ENCODE measurements around the gene FAM200B.

FAM200B gene

DNA sequence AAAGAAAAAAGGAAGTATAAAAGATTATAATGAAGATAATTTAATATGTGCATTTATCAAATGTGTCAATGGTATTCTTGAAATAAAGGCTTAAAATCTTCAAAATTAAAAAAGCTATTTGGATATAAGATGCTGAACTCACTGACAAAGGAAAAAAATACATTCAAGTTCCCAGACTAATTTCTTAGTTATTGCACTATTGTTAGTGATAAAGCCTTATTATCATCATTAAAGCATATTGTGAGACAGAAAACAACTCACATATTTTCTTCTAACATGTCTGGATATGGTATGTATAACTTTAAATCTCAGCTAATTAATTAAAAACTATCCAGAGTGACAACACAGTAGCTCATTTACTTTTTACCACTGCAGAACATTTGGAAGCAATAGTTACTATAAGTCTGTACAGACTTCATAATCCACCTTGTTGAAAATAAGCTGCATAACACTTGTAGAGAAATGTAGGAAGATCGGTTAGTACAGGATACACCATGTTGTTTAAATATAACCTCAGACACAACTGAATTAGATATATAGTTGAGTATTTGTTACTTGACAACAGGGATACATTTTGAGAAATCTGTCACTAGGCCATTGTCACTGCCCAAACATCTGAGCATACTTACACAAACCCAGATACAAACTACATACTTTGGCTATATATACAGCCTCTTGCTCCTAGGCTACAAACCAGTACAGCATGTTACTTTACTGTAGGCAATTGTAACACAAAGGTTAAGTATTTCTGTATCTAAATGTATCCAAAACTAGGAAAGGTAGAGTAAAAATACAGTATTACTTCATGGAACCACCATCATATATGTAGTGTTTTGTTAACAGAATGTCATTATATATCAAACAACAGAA, 12.8 kb upstream of the FAM200B start:
- no peak for DNase-seq (ENCODE audit: low read depth in 1 of 2, low spot score in 1 of 2)

DNA sequence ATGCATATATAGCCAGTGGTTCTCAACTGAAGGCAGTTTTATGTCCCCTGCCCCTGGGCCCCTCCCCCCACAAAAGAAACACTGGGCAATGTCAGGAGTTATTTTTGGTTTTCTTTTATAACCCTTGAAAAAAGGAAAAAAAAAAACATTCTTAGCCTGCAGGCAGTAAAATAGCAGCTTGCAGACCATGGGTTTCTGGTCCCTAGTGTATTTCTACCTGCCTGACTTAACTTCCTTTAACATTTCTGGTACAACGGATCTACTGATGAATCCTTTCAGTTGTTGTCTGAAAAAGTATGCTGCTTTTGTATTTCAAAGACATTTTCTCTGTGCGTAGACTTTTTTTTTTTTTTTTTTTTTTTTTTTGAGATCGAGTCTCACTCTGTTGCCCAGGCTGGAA, 11.1 kb upstream of the FAM200B start:
- no peak for DNase-seq (ENCODE audit: low read depth in 1 of 2, low spot score in 1 of 2)

DNA sequence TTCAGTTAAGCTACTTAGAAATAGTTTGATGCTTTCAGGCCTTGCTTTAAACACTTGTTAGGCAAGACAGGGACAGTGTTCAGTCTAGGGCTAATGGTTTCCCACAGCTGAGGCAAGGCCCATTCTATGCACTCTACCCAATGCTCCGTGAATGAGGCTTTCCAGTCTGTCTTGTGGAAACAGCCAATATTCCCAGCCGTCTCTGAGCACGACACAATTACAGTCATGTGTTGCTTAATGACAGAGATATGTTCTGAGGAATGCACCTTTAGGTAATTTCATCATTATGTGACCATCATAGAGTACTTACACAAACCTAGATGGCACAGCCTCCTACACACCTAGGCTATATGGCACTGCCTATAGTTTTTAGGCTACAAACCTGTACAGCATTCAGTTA, 9.5 kb upstream of the FAM200B start:
- DNase-seq (ENCODE audit: low read depth in 1 of 2, low spot score in 1 of 2) = no peak

DNA sequence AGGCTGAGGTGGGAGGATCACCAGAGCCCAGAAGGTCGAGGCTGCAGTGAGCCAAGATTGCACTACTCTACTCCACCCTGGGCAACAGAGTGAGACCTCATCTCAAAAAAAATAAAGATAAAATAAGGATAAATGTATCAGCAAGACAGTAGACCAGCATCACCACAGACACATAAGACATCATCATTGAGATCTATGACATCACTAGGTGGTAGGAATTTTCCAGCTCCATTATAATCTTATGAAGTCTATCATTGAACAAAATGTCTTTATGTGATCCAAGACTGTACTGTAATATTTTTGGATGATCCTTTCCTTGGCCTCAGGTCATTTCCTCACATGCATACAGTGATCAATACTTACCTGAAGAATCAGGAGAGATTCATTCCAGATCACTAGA, 8.3 kb upstream of the FAM200B start:
- DNase-seq (ENCODE audit: low read depth in 1 of 2, low spot score in 1 of 2) = no peak

DNA sequence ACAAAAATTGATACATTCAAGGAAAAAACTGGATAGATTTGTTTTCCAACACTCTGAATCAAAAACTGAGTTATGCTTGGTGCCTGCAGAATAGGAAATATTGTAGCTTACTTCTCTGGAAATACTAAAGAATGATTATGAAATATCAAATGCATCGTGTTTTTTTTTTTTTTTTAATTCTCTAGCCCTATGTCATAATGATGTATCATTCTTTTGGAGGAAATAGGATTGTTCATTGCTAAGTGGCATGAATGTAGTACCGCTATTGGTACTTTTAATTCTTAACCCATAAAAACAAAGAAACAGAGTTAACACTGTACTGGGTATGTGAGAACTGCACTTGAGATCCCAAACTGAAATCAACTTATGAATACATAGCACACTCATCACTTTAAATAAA, 7.6 kb upstream of the FAM200B start:
- DNase-seq (ENCODE audit: low read depth in 1 of 2, low spot score in 1 of 2) = no peak

DNA sequence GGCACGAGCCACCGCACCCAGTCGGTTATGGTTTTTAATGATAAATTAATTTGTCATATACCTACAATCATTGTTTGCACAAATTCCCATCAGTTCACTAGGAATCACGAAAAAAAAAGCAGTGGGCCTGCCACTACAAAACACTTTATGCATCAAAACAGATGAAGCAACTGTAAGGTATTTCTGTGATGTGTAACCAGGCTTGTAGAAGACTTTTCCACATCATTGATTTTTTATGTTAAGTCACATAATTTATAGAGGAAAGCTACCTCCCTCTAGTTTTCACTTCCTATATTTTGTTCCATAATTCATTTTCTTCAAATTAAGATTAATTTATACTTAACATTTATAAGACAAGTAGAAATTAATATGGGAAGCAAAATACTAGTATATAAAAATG, 6.7 kb upstream of the FAM200B start:
- DNase-seq (ENCODE audit: low read depth in 1 of 2, low spot score in 1 of 2) = no peak

DNA sequence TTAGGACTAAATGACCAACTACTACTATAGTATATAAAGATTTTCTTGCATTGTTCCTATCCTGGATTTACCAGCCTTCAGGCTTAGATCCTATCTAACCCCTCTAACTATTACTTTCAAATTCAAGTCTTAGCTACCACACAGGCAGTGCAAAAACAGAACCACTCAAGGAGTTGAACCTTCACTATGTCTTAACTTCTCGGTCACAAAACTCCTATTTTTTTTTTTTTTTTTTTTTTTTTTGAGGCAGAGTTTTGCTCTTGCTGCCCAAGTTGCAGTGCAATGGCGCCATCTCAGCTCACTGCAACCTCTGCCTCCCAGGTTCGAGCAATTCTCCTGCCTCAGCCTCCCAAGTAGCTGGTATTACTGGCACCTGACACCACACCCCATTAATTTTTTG, 6.3 kb upstream of the FAM200B start:
- no peak for DNase-seq (ENCODE audit: low read depth in 1 of 2, low spot score in 1 of 2)

DNA sequence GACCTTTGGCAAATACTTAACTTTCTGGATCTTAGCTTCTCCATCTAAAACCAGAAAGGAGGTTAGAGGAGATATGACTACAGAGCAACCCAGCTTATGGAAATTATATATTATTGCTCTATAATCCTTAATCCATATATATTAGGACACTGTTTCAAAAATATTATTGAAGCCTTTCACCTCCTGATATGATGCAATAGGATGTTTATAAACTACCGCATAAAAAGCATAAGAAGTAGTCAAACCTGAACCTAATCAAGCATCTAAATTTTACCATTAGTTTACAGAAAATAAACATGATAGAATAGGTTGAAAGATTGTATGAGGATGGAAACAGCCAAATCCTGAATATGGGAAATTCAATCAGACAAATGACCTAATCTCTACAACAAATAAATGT, 5.6 kb upstream of the FAM200B start:
- DNase-seq (ENCODE audit: low read depth in 1 of 2, low spot score in 1 of 2) = no peak

DNA sequence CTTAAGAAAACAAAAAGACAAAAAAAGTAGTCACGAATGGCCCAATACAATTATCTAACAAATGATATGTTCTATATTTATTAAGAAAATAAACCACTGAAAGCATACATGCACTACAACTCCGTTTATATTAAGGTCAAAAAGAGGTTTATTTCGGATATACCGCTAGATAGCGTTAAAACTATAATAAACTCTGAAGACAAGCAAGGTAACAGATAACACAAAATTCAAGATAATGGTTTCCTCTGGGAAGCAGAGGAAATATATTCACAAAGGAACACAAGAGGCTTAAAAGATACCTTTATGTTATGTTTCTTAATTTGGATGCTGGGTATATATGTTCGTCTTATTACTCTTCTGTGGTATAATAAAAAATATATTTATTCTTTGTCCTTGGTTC, 4.7 kb upstream of the FAM200B start:
- DNase-seq (ENCODE audit: low read depth in 1 of 2, low spot score in 1 of 2) = no peak

DNA sequence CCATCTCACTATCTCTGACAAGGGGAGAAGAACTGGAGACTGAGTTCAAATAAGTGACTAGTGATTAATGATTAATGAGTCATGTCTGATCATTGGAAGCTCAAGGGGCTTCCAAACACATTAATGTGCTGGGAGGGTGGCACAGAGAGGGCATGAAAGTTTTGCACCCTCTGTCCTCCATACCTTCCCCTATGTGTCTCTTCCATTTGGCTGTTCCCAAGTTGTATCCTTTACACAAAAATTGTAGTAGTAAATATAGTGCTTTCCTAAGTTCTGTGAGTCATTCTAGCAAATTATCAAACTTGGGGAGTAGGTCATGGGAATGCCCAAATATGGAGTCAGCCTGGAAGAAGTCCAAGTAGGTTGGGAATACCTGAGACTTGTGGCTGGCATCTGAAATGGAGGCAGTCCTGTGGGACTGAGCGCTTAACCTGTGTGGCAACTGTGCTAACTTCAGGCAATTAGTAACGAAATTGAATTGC, 4.1 kb upstream of the FAM200B start:
- DNase-seq (ENCODE audit: low read depth in 1 of 2, low spot score in 1 of 2) = no peak

DNA sequence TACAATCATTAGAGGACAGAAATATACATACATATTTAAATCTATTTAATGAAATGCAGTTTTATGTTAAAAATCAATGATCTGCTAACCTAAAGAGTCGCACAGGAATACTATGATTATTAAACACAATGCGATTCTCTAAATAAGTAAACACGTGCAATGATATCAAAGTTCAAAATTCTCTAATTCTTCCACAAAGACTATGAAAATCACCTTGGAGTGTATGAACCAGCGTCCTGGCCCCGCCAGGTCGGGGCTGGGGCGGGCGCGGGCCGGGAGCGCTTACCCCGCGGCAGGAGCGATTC, 608 bp upstream of the FAM200B start:
- DNase-seq (ENCODE audit: low read depth in 1 of 2, low spot score in 1 of 2) = no peak

DNA sequence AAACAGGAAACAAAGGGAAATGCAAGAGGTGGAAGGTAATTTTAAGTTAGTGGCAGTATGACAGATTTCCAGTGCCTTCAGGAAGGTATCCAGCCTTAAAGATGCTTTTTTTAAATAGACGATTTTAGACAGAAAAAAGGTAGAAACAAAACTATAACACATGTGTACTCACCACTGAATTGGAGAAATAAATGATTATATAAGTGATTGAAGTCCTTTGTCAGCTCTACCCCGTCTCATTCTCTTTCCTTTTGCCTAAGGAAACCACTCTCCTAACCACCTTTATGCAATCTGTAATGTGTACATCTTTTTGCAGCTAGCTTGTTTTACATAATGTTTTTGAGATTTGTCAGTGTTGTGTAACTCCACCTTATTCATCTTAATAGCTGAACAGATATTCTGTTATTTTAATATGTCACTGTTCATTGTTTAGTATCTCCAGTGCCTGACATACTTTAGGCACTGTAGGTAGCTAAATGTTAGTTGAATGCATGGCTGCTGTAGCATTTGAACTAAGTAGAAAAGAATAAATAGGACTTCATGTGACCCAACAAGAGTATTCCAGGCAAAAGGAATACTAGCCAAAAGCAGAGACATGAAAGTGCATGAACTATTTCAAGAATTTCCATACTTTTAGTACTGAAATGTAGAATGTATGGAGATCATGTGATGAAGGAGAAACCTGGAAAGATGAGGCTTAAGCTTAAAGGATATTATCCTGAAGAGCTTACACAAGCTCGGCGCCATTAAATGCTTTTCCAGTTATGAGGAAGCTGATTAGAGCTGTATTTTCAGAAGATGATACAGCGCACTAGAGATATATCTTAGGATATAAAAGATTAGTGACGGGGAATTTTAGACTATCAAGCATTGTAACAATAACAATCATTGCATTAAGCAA, 865 bp downstream of the FAM200B start:
- no peak for DNase-seq (ENCODE audit: low read depth in 1 of 2, low spot score in 1 of 2)

DNA sequence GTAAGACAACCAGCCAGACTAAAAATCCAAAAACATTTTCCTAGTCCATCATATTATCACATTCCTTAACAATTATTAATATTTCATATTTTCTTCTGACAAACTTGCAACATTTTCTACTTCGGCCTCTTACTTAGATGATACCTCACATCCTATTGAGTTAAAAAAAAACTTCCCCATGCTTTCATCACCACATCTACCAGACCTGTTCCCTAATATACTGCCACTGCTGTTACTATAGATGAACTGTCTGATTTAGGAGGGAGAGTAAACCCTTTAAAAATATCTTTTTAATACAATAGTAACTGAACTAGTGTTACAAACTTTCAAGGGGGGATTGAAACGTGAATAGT, 1.5 kb downstream of the FAM200B start:
- no peak for DNase-seq (ENCODE audit: low read depth in 1 of 2, low spot score in 1 of 2)

DNA sequence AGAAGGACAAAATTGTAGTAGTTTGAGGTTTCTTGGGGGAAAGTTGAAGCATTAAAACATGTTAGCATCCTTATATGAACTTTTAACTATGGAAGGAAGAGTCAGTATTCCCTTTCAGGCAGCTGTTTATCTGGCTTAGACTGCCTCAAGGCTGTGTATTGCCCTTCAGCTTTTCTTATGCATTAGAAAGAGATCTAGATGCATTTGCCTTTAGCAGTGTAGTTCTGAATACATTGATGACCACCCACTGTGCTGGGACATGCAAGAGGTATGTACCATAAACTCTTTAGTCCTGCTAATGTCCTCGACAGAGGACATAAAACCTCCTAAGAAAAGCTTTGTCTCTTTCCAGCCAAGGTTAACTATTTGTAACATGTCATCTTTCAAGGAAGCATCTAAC, 2.9 kb downstream of the FAM200B start:
- DNase-seq (ENCODE audit: low read depth in 1 of 2, low spot score in 1 of 2) = no peak

DNA sequence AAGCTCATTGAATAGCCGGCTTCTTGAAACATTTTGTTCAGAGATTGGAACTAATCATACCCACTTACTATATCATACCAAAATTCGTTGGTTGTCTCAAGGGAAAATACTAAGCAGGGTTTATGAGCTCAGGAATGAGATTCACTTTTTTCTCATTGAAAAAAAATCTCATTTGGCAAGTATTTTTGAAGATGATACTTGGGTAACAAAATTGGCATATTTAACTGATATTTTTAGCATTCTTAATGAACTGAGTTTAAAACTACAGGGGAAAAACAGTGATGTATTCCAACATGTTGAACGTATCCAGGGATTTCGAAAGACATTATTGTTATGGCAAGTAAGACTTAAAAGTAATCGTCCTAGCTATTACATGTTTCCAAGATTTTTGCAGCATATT, 6.4 kb downstream of the FAM200B start:
- no peak for DNase-seq (ENCODE audit: low read depth in 1 of 2, low spot score in 1 of 2)

DNA sequence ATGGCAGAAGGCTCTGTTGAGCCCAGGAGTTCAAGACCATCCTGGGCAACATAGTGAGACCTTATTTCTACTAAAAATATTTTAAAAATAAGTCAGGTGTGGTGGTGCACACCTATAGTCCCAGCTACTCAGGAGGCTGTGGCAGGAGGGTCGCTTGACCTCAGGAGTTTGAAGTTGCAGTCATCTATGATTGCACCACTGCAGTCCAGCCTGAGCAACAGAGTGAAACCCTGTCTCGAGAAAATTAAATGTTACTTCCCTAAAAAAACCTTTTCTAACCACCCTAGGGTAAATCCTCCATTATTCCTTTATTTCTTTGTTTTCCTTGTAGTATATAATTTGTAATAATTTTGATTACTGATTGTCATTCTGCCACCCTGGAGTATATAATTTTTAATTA, 7.9 kb downstream of the FAM200B start:
- no peak for DNase-seq (ENCODE audit: low read depth in 1 of 2, low spot score in 1 of 2)

DNA sequence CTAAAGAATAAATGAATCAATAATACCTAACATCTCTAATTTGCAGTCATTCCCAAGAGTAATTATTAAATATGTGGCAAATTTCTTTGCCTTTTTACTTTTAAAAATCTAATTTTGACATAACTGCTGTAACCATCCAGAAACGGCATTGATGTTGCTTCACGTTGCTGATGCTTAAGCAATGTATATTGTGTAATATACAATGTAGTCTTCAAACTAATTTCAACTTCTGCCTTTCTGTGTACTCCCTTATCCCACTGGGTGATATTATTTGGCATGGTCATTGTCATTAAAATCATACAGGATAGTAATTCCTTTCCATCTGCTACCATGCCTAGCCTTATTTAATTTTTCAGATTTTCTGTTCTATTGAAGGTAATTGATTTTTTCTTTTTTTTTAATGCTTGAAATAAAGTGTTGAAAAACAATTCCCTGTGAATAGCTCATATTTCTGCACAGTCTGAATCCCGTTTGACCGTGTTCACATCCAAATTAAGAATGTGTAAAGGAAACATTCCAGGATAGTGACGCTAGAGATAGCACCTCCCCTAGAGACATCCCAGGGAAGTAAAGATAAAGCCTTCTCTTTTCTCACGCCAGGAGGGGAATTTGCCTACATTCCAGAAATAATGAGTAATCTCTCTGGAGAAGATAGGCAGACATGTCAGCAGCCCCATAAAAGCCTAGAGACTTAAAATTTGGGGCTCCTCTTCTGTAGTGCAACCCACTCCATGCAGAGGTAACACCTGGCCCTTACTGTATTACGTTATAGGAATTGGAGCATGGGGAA, 8.6 kb downstream of the FAM200B start:
- no peak for DNase-seq (ENCODE audit: low read depth in 1 of 2, low spot score in 1 of 2)

DNA sequence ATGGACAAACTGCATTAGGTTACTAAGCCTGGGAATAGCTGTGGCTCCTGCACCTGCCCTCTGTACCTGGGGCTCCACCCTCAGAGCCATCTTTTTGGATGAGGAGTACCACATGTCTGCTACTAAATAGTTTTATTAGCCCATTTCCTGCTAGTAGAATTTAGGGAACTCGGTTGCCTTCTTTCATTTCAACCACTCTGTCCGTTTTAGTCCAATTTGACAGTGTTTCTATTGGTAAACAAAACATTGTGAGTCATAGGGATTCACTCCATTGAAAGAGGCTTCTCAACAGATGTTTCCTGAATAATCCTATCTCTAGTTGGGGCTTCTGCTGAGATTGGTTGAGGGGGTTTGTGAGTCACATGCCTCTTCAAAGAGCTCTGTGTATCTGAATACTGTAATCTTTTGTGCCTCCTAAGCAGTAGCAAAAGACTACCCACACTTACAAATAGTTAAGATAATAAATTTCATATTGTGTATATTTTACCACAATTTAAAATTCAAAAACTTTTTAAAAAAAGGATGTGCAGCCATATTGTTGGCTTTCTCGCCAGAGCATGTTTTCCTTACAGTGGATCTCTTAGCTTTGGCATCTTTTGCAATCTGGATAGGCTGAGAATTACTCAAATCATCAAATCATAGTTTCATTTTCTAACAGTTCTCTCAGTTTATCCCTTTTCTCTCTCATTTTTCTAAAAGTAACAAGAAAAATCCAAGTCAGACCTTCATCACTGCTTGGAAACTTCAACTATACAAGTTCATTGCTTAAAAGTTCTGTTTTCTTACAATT, 9.9 kb downstream of the FAM200B start:
- DNase-seq (ENCODE audit: low read depth in 1 of 2, low spot score in 1 of 2) = no peak

DNA sequence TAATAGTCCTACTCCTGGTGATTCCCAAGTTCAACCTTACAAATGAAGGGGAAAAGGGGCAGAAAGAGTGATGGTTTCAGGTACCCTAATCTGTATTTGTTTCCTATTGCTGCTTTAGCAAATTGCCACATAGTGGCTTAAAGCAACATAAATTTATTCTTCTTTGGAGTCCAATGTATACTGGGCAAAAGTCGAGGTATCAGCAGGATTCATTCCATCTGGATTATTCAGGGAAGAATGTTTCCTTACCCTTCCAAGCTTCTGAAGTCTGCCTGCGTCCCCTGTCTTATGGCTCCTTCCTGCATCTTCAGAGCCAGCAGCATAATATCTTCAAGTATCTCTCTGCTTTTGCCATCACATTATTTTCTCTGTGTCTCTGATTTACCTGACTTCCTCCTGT, 11.0 kb downstream of the FAM200B start:
- DNase-seq (ENCODE audit: low read depth in 1 of 2, low spot score in 1 of 2) = no peak

DNA sequence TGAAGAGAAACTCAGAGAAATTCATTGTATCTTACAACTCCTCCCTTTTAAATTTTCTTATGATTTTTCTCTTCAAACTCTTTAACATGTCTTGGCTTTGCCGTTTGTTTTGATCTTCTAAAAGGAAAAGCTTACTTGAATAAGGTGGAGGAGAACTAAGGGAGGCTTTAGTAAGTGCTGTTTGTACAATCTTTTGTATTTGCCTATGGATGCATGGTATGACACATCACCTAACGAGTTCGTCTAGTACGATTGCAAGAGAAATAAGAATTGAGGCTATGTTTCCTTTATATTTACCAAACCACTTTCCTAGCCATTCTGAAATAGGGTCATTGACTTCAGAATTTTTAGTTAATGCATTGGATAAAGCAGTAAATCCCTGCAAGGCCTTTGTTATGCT, 12.8 kb downstream of the FAM200B start:
- no peak for DNase-seq (ENCODE audit: low read depth in 1 of 2, low spot score in 1 of 2)

DNA sequence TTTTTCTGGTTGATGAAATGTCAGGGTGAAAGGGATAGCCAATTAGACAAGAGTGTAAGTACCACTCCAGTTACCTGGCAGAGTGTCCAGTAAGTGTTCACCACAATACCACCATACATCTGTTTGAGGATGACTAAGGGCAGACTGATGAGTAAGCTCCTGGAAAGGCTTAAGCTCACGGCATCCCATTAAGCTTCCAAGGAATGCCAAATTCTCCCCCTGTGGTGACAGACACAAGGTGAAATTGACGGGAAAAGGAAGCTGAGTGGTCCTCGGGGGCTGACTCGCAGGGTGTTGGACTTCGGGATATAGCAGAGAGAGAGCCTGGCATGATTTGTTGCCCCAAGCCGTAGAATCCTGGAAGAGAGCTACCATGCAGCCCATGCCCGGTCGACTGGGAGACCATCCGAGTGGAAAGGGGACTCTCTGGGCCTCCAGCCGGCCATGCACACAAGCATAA, 13.6 kb downstream of the FAM200B start:
- no peak for DNase-seq (ENCODE audit: low read depth in 1 of 2, low spot score in 1 of 2)
